Fibroblast of the aortic adventitia (primary cell): ENCODE data around the gene DENND4B. TPM values are rescaled to one million over a fixed set of nuclear protein-coding genes. Genes with fewer than 3 reads are reported as not detected.
A peak's percentile ranks its signal among the peaks of the same experiment; 100 is the strongest.
"Not testable (repeated sequence)": the region's sequence is repeated elsewhere in the genome, so short reads cannot be mapped to it uniquely, and the experiment has no call there.

Source experiments
- DNase-seq: peaks from one replicate; pipeline ENCODE4 v3.0.0-alpha.2; 2010; ENCODE audit warnings: low read depth
- H3K4me3 ChIP-seq: 2 replicates; pipeline ENCODE4 v1.5.1; 2011; ENCODE audit warnings: low read depth, mild to moderate bottlenecking, control low read depth, low read length, moderate library complexity
- total RNA-seq: library from RNA; depleted of rRNA; stranded (reverse); fragments of >200 nt; gene quantifications from 2 replicates; pipeline ENCODE4 v1.2.3, GENCODE V29; 2012; ENCODE audit warnings: low replicate concordance
- TF ChIP-seq, protein P1 (sequence below): IDR thresholded peaks from 2 replicates; pipeline ENCODE4 v1.5.1; 2011; ENCODE audit warnings: mild to moderate bottlenecking, low read length, control low read depth, inconsistent platforms; ENCODE audit not compliant: insufficient read depth

Gene DENND4B
- total RNA-seq, 1 donor: 23.2 TPM

DNA sequence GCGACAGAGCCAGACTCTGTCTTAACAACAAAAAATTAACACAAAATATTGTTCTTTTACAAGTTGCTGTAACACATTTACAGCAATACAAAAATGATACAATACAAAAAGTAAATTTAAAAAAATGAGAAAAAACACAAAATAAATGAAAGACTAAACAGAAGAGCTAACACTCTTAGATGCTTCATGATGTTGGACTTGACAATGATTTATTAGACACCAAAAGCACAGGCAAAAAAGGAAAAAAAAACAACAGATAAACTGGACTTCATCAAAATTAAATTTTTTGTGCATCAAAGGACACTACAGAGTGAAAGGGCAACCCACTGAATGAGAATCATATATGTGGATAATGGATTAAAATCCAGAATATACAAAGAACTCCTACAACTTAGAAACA is 40.1 kb downstream of the DENND4B start:
- no peak for DNase-seq

GRCh38 chr1:153905908-153906307 is 40.6 kb downstream of the DENND4B start:
- not testable (repeated sequence) for H3K4me3 ChIP-seq, DNase-seq

More for the DNA sequence above, 40.1 kb downstream of the DENND4B start:
- no peak overlapping the region for H3K4me3 ChIP-seq
- TF ChIP-seq, protein P1, sequence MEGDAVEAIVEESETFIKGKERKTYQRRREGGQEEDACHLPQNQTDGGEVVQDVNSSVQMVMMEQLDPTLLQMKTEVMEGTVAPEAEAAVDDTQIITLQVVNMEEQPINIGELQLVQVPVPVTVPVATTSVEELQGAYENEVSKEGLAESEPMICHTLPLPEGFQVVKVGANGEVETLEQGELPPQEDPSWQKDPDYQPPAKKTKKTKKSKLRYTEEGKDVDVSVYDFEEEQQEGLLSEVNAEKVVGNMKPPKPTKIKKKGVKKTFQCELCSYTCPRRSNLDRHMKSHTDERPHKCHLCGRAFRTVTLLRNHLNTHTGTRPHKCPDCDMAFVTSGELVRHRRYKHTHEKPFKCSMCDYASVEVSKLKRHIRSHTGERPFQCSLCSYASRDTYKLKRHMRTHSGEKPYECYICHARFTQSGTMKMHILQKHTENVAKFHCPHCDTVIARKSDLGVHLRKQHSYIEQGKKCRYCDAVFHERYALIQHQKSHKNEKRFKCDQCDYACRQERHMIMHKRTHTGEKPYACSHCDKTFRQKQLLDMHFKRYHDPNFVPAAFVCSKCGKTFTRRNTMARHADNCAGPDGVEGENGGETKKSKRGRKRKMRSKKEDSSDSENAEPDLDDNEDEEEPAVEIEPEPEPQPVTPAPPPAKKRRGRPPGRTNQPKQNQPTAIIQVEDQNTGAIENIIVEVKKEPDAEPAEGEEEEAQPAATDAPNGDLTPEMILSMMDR: no peak

- peak; percentile 69 for DNase-seq
- TF ChIP-seq, protein P1: no peak
Observed at GRCh38 chr1:153903841-153904455, 42.6 kb downstream of the DENND4B start.

DNA sequence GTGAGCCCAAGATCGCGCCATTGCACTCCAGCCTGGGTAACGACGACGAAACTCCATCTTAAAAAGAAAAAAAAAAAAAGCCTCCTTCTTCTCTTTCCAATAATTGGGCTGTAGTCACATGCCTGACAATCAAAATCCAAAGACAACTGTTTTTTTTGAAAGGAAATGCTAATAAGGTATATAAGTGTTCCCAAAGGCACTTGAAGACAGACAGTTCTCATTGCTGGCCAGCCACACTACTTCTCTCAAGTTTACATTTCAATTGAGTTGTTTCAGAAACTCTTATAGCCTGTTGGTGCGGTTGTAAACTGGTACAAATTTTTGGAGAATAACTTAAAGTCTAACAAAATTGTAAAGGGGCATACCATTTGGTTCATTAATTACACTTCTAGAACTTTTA is 47.0 kb downstream of the DENND4B start:
- H3K4me3 ChIP-seq: no peak overlapping the region
- TF ChIP-seq, protein P1: no peak
- no peak for DNase-seq

More at GRCh38 chr1:153903841-153904455, 42.6 kb downstream of the DENND4B start:
- no peak overlapping the region for H3K4me3 ChIP-seq

DNA sequence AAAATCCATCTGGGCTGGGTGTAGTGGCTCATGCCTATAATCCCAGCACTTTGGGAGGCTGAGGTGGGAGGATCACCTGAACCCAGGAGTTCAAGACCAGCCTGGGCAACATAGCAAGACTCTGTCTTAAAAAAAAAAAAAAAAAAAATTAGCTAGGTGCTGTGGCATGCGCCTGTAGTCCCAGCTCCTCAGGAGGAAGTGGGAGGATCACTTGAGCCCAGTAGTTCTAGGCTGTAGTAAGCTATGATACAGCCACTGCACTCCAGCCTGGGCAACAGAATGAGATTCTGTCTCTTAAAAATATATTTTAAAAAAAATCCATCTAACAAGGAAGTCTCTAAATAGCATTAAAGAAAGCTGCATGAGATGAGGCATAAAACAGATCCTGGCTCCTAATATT is 50.7 kb downstream of the DENND4B start:
- not testable (repeated sequence) for H3K4me3 ChIP-seq, DNase-seq

GRCh38 chr1:153891042-153891441 is 55.5 kb downstream of the DENND4B start:
- not testable (repeated sequence) for DNase-seq, H3K4me3 ChIP-seq

DNA sequence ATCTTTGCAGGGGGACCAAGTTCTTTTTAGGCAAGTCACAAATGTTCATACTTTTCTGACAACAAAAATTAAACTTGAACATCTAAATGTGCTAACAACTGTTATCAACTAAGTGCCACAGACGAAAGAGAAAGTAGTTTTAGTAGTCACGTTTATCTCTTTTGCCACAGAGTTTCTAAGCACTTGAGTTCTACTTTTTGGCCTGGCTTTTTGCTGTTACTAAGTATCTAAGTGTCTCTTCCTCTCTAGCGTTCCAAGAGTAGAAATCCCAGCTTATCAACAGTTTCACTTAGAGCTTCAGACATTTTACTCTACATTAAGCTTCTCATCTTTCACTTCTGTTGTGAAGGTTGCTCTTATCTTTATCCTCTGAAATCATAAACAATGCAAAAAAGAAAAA is 58.0 kb downstream of the DENND4B start:
- no peak overlapping the region for H3K4me3 ChIP-seq
- DNase-seq: peak; percentile 56
- TF ChIP-seq, protein P1: no peak

DNA sequence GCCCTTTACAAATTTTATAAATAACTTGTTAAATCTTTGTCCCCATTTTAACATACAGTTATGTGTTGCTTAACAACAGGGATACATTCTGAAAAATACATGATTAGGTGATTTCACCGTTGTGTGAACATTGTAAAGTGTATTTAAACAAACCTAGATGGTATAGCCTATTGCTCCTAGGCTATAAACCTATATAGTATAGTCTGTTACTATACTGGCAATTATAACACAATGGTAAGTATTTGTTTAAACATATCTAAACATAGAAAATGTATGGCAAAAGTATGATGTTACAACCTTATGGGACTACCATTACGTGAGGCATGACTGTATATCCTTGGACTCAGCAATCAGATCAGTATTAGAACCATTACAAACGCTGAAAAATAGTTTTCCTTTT is 60.4 kb downstream of the DENND4B start:
- TF ChIP-seq, protein P1: no peak
- no peak overlapping the region for H3K4me3 ChIP-seq

More for the DNA sequence above, 60.4 kb downstream of the DENND4B start:
- DNase-seq: no peak
